NT2/D1 (cell line): ENCODE data around the gene PKNOX2.

ENCODE experiments used
- DNase-seq: peaks from one replicate; pipeline ENCODE4 v3.0.0-alpha.2; 2011; ENCODE audit warnings: low read depth, low spot score
- H3K27me3 ChIP-seq: 2 replicates; pipeline ENCODE4 v1.6.0; 2011; ENCODE audit warnings: mild to moderate bottlenecking; ENCODE audit not compliant: insufficient read length, insufficient read depth
- H3K36me3 ChIP-seq: 2 replicates; pipeline ENCODE4 v1.6.1; 2011; ENCODE audit warnings: mild to moderate bottlenecking, low read length, mixed read lengths; ENCODE audit not compliant: insufficient read depth, insufficient read length
- H3K4me1 ChIP-seq: 2 replicates; pipeline ENCODE4 v1.5.1; 2011; ENCODE audit not compliant: insufficient read depth, insufficient read length
- H3K4me3 ChIP-seq: 2 replicates; pipeline ENCODE4 v1.5.1; 2011; ENCODE audit warnings: low read depth; ENCODE audit not compliant: insufficient read length
- H3K9ac ChIP-seq: 2 replicates; pipeline ENCODE4 v1.6.0; 2011; ENCODE audit warnings: low read depth; ENCODE audit not compliant: insufficient read length
- H3K9me3 ChIP-seq: 2 replicates; pipeline ENCODE4 v1.5.1; 2011; ENCODE audit warnings: mild to moderate bottlenecking, low read length; ENCODE audit not compliant: insufficient read depth
- SUZ12 ChIP-seq: IDR thresholded peaks from 2 replicates; pipeline ENCODE4 v1.6.1; 2011; ENCODE audit not compliant: insufficient read length, insufficient read depth; ENCODE audit errors: extremely low read depth
- YY1 ChIP-seq: IDR thresholded peaks from 2 replicates; pipeline ENCODE4 v1.6.1; 2011; ENCODE audit not compliant: insufficient read length, insufficient read depth
- ZNF274 ChIP-seq: IDR thresholded peaks from 2 replicates; pipeline ENCODE4 v1.6.1; 2011; ENCODE audit warnings: mild to moderate bottlenecking, low read depth, low read length

The PKNOX2 gene

GRCh38 chr11:125129316-125129993, 35.1 kb upstream of the PKNOX2 start:
- Histone ChIP-seq H3K9me3 (0 out of 2 replicates have a peak, but pooled peaks cover under 1% of the 10 kb centered on the region), H3K4me1 (no peaks in the 10 kb centered on the region), H3K36me3 (no peaks in the 10 kb centered on the region), H3K27me3 (peaks cover 3% of the 10 kb centered on the region), H3K4me3 (no peak overlapping the region), H3K9ac (no peak overlapping the region)
- no peak for DNase-seq
- no peak for TF ChIP-seq ZNF274
- TF ChIP-seq YY1: no peak
- TF ChIP-seq SUZ12: no peak

GRCh38 chr11:125132071-125132470, 32.5 kb upstream of the PKNOX2 start:
- Histone ChIP-seq H3K4me1 (no peaks in the 10 kb centered on the region), H3K36me3 (no peaks in the 10 kb centered on the region), H3K9ac (no peak overlapping the region), H3K4me3 (no peak overlapping the region), H3K9me3 (no peaks in the 10 kb centered on the region), H3K27me3 (peaks cover 3% of the 10 kb centered on the region)
- DNase-seq: no peak
- TF ChIP-seq YY1 (no peak), ZNF274 (no peak), SUZ12 (no peak)

GRCh38 chr11:125132596-125132995, 32.0 kb upstream of the PKNOX2 start:
- no peaks in the 10 kb centered on the region for H3K4me1 ChIP-seq
- H3K27me3 ChIP-seq: peaks cover 3% of the 10 kb centered on the region
- H3K36me3 ChIP-seq: no peaks in the 10 kb centered on the region
- no peak overlapping the region for H3K9ac ChIP-seq
- DNase-seq: no peak
- H3K4me3 ChIP-seq: no peak overlapping the region
- TF ChIP-seq ZNF274 (no peak), SUZ12 (no peak), YY1 (no peak)
- H3K9me3 ChIP-seq: no peaks in the 10 kb centered on the region

GRCh38 chr11:125136001-125136400, 28.6 kb upstream of the PKNOX2 start:
- no peak overlapping the region for H3K9ac ChIP-seq
- peaks cover 14% of the 10 kb centered on the region for H3K27me3 ChIP-seq
- DNase-seq: no peak
- H3K4me1 ChIP-seq: peaks cover 5% of the 10 kb centered on the region
- no peak overlapping the region for H3K4me3 ChIP-seq
- TF ChIP-seq YY1 (no peak), ZNF274 (no peak), SUZ12 (no peak)
- no peaks in the 10 kb centered on the region for H3K36me3 ChIP-seq
- H3K9me3 ChIP-seq: no peaks in the 10 kb centered on the region

- H3K27me3 ChIP-seq: peaks cover 30% of the 10 kb centered on the region
- no peaks in the 10 kb centered on the region for H3K36me3 ChIP-seq
- peaks cover 5% of the 10 kb centered on the region for H3K4me1 ChIP-seq
- no peak for DNase-seq
- no peak for TF ChIP-seq YY1
- TF ChIP-seq SUZ12: no peak
- no peak for TF ChIP-seq ZNF274
- no peak overlapping the region for H3K4me3 ChIP-seq
- H3K9ac ChIP-seq: no peak overlapping the region
- H3K9me3 ChIP-seq: no peaks in the 10 kb centered on the region
These were observed 25.6 kb upstream of the PKNOX2 start for GRCh38 chr11:125138966-125139365.

- Histone ChIP-seq H3K36me3 (no peaks in the 10 kb centered on the region), H3K27me3 (peaks cover 38% of the 10 kb centered on the region), H3K4me3 (no peak overlapping the region), H3K9me3 (no peaks in the 10 kb centered on the region), H3K9ac (no peak overlapping the region), H3K4me1 (peaks cover 5% of the 10 kb centered on the region)
- TF ChIP-seq YY1: no peak
- no peak for TF ChIP-seq ZNF274
- no peak for TF ChIP-seq SUZ12
- DNase-seq: no peak
These were observed 24.8 kb upstream of the PKNOX2 start for GRCh38 chr11:125139778-125140177.

- H3K9ac ChIP-seq: no peak overlapping the region
- no peak overlapping the region for H3K4me3 ChIP-seq
- DNase-seq: no peak
- no peaks in the 10 kb centered on the region for H3K9me3 ChIP-seq
- peaks cover 40% of the 10 kb centered on the region for H3K27me3 ChIP-seq
- no peaks in the 10 kb centered on the region for H3K36me3 ChIP-seq
- TF ChIP-seq YY1 (no peak), SUZ12 (no peak), ZNF274 (no peak)
- peaks cover 5% of the 10 kb centered on the region for H3K4me1 ChIP-seq
These were observed 24.3 kb upstream of the PKNOX2 start for GRCh38 chr11:125140233-125140632.
